Putamen (tissue), 1 donor: Measurements from ENCODE around the gene GFPT1.
"Not testable (repeated sequence)": the region's sequence is repeated elsewhere in the genome, so short reads cannot be mapped to it uniquely, and the experiment has no call there.

Source experiments
- DNase-seq: peaks from one replicate; pipeline ENCODE4 v3.0.0-alpha.2; 2016; ENCODE audit warnings: low spot score

The GFPT1 gene

DNA sequence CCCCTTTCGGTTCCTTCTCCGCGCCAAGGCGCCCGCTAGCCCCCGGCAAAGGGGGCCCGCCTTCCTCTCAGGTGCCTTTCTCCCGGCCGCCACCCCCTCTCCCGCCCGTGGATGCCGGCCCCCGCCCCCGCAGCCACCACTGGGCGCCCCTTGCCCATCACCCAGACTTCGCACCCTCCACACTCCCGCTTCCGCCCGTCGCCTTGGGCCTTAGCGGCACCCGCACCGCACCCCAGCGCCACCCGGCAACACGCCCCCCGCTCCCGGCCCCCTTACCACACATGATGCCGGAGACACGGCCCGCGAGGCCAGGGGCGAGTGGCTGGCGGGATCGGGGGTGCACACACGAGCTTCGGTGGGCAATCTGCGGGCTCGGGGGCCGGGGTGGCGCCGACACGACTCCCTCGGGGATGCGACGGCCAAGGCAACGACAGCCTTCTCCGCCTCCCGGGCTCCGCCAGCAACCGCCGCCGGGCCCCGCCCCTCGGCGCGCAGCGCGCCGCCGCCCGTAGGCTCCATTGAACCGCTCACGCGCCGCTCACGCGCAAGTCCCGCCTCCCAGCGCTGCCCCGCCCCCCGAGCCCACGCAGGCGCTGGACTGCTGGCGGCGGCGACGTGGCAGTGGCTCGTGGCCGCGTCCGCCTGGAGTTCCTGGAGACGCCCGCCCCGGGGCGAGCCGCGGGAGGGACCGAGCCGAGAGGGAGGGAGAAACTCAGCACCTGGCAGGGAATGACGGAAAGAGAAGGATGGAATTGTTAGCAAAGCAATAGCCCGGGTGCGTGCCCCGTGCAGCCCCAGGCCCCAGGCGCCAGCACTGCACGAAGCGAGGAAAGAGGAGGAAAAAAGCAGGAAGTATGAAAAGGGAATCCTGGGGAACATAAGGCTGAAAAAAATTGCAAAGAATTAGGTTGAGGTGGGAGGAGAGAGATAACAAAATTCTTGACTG, at the start of gene GFPT1:
Gene GFPT1, minus strand, starts transcription at position 439 of the 946 bp plus-strand sequence. Its CDS starts 156 bp downstream, at position 283.
- peak; percentile 90 for DNase-seq

DNA sequence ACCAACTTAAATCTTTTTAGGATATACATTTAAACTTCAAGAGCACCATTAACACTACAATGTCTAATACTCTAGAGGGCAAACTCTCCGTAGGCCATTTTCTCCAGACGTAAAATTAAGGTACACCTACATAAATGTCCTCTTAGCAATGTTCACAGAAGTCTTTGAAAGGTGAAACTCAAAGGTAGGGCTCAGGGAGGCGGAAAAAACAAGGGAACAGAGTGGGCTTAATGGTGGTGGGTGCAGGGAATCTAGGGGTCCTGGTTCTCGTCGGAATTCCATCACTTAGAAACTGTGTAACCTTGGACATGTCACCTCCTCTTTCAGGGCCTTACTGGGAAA, 49.5 kb upstream of the GFPT1 start:
- DNase-seq: peak; percentile 15

DNA sequence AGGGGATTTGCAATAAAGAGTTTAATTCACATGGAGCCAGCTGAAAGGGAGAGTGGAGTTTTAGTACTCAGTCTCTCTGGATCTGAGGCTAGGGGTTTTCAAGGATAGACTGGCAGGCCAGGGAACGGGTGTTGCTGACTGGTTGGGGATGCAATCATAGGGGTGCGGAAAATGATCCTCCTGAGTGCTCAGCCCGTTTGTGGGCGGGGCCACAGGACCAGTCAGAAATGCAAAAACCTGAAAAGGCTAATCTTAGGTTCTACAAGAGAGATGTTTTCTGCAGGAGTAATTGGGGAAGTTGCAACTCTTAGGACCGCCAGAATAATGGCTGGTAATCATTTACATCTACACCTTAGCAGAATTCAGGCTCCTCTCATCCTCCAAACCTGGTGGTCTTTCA, 47.7 kb upstream of the GFPT1 start:
- DNase-seq: no peak

DNA sequence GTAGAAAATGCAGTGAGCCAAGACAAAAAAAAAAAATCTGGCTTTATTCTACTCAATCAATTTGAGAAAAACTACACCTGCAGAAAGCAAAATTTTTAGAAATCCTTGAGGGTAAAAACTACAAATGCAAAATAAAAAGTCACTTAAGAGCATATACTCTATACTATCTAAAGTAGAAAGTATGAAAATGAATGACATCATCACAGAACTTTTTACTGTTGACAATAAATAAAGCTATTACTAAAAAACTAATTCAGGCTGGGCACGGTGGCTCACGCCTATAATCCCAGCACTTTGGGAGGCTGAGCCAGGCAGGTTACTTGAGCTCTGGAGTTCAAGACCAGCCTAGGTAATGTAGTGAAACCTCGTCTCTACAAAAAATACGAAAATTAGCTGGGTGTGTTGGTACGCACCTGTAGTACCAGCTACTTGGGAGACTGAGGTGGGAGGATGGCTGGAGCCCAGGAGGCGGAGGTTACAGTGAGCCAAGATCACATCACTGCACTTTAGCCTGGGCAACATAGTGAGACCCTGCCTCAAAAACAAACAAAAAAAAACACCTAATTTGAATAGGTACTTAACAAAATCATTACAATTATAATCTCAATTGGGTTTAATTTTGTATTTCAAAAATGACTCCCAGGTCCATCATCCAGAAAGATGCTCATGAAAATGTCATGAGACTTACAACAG, 42.6 kb upstream of the GFPT1 start:
- DNase-seq: no peak

DNA sequence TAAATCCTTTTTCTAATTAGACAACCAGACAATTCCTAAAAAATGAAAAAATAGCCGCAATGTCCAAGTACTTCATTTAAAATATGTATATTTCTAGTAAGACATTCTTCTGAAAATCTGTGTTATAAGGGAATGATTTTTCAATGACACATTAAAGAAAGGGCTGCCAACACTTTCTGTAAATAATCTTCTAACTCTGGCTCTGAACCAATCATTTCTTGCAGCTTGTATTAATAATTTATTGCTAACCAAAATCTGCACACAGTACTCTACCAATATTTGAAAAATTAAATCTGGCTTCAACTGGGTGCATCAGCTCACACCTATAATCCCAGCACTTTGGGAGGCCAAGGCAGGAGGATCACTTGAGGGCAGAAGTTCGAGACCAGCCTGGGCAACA, 42.0 kb upstream of the GFPT1 start:
- DNase-seq: no peak

DNA sequence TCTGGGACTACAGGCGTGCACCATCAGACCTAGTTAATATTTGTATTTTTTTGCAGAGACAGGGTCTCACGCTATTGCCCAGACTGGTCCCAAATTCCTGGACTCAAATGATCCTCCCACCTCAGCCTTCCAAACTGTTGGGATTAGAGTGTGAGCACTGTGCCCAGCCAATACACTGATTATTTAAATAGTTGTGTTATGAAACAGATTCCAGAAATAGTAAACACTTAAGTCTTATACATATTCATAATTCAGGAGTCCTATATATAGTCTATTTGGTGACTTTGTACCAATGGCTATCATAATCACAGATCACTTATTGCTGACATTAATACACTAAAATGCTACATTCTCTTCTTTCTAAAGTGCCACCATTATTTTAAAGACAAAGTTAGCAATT, 37.4 kb upstream of the GFPT1 start:
- DNase-seq: no peak

DNA sequence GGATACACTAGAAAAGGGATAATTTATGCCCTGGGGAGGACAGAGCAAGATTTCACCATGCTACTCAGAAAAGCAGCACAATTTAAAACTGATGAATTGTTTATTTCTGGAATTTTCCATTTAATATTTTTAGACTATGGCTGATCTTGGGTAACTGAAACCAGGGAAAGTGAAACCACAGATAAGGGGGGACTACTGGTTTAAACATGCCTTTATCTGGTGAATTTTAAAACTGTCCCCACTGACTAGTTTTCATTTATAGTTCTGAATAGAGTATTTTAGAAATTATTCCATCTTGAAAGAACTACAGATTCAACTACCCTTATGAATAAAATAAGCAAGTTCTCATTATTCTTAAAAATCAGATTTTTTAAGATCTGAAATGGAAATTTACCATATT, 35.2 kb upstream of the GFPT1 start:
- DNase-seq: no peak

DNA sequence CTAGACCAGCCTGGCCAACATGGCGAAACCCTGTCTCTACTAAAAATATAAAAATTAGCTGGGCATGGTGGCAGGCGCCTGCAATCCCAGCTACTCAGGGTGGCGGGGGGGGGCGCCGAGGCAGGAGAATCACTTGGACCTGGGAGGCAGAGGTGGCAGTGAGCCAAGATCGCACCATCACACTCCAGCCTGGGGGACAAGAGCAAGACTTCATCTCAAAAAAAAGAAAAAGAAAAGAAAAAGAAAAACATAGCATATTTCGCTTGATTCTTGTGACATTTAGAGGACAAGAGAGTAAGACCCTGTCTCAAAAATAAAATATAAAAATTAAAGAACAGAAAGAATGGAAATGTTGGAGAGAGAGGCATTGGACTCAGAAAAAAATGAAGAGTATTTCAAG, 32.1 kb upstream of the GFPT1 start:
- not testable (repeated sequence) for DNase-seq

DNA sequence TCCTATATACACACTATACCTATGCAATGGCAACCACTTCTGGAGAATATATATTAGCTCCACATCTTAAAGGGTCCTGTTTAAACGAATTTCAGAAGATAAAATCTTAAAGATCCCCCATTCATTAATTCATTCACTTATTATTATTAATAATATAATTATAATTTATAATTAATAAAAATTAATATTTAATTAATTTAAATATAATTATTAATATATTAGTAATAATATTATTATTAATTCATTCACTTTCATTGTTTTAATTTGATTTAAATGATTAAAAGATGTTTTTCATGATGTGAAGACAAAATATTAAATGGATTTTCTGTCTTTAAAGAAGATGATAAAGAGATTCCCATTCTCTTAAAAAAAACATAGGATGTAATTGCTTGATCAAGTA, 29.1 kb upstream of the GFPT1 start:
- DNase-seq: no peak

DNA sequence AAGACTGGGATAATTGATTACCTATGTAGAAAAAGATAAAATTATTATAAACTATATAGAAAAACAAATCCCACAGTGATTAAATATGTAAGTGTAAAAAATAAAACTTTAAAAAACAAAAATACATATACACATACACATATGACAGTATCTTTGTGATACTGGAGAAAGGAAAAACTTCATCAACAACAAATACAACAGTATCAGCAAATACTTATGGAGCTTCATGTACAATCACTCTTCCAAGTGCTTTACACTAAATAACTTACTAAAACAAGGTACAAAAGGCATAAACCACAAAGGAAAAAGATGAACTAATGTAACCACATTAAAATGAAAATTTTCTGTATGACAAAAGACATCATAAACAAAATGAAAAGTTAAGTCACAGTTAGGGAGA, 24.1 kb upstream of the GFPT1 start:
- no peak for DNase-seq

DNA sequence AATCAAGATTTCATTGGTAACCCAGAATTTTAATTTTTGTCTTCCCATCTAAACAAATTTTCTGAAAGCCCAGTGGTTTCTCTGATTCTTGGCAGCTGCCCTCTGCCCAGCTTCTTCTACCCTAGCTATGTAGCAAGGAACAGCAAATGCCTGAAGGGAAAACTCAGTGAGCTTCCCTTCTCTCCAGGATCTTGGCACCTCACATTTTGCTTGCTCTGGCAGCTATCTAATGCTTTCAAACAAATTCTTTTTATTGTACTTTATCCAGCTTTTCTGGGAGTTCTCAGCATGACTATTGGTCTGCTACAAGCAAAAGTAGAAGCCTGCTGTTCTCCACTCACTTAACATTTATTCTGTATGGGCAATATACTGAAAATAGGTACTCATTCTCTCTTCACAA, 18.3 kb upstream of the GFPT1 start:
- DNase-seq: no peak

DNA sequence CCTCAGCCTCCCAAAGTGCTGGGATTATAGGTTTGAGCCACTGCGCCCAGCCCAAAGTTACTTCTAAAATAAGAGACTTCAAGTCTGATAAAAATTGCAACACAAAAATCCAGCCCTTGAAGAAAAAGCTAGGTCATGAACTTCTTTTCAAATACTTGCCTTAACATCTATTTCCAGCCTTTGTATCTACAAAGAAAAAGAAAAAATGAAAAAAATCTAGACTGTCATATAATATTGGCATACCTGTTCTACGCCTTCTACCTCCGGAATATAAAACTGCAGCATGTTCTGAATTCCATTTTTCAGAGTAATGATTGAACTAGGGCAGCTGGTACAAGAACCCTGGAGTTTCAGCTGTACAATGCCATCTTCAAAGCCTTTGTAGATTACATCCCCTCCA, 13.1 kb upstream of the GFPT1 start:
- no peak for DNase-seq

DNA sequence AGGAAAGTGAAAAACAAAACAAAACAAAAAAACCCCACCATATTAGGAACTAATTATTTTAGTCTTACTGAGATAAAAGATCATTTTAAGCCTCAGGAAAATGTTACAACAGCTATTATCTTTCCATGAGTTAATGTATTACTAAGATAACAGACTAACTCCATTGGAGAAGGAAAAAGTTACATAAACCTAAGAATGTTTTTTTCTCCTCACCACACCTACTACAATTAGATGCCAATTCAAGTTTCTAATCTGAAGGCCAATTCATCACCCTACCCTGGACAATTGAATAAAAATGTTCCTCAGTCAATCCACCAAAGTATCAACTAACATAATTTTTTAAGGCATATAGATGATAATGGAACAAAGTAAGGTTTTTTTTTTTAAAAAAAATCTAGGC, 10.2 kb upstream of the GFPT1 start:
- no peak for DNase-seq

DNA sequence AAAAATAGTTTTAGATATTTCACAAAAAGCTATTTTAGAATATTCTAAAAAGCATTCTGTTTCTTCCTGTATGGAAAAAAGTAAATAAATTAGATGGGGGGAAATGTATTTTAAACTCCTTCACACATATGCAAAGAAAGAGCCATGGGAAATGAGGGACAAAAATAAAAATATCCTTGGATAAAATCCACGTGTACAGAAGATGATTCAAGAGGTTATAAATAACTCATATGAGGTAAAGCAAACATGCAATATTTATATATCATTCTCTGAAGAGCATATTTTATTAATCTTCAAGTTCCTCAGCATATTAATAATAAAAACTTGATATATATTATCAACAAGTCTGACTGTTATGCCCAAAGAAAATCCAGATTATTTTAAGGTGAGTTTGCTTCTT, 8.8 kb upstream of the GFPT1 start:
- DNase-seq: no peak

DNA sequence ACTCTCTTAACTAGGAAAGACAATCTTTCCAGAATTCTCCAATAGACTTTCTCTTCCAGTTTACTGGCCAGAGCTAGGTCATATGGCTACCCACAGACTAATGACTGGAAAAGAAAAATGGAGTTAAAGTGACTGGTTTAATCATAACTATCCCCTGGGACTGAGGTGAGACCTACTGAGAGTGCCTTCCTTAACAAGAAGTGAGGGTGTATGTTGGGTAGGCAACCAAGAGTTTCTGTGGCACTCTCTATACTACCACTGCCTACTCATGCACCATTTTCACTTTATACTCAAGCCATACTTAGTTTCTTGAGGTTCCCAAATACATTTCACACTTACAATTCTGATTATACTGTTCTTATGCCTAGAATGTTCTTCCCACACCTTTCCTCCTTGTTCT, 6.9 kb upstream of the GFPT1 start:
- DNase-seq: no peak

DNA sequence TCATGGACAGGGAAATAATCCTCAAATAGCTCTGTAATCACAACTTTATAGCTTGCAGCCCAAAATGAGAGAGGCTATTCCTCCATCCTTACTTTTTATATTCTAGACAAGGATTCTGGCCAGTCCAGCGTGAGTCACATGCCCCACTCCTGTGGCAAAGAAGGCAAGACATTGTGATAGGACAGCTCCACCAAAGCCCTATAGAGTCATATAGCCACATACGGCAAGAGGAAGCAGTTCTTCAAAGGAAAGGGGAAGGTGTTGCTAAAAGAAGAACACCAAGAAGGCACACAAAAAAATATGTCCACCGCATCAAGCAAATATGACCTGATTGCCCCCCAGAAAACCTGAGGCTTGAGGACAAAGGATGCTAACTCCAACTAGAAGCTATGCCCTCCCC, 3.4 kb upstream of the GFPT1 start:
- no peak for DNase-seq

DNA sequence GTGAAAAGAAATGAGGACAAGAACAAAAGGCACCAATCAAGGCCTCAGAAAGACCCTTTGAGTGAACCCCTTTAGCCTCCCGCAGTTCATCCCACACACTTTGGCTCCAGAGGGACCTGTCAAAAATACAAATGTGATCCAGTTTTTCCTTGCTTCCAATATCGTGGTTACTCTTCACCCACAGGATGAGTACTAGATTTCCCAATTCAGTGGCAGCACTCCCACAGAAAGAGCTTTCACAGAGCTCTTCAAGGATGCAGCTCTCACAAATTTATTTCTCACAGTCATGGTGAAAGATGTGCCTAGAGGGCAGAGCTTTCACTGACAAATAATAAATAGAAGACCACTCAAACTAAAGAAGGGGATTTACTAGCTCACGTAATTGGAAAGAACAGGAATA, 3.0 kb upstream of the GFPT1 start:
- no peak for DNase-seq

DNA sequence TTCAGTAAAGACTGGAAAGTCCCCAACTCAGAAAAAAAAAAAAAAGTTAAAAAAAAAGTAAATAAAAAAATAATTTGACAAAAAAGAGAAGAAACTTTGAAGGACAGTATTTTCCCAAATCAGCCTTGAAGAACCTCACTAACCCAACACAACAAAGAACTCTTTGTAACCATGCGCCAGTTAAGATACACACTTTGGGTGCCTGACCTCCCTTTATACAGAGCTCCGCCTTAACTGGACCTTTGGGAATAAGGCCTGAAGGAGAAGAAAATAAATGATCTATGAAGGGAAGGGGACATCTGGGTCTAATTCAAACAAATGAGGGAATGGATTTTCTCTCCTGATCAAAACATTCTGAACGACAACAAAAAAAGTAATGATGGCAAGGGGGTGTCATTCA, 2.2 kb upstream of the GFPT1 start:
- no peak for DNase-seq

DNA sequence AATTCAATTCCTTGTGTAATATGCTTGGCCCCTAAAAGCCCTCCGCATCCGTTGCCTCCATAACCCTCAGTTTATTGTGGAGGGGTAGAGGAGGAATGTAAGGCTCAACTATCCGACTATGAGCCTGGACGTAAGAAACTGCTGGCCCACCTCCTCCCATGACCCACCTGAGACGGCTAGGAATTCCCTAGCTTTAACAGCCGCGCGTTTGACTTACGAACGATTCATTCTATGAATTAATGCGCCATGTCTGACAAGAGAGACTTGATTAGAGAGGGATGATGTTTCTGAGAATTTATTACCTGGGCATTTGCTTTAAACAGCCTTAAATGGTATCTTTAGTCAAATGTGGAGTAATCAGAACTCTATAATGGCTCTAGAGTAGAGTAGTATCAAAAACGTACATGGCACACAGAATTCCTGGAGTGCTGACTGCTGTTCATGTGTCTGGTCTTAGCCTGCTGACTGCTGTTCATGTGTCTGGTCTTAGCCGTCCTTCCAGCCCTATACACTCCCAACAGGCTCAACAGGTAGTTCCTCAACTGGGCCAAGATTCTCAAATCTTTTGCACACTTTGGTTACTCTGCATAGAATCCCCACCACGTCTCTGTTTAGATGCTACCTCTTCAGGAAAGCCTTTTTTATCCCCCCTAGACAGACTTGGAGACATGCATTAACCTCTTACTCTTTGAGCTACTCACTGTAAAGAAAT, 899 bp upstream of the GFPT1 start:
- no peak for DNase-seq

DNA sequence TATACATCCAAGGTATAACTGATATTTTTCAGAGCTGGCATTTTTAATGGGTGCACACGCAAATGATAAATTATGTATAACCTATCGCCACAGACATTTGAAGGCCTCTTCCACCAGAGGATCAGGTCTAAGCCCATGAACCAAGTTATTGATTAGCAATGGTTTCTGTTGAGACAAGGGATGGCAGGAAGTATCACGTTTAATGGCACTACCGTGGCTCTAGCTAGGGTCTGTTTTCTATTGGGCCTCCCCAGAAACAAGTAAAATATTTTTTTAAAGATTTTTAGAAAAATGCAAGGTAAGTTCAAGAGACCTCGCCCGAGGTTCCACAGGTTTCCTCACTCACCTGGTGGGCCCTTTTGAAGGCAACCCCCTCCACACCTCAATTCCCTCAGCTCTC, 667 bp downstream of the GFPT1 start:
- DNase-seq: no peak

DNA sequence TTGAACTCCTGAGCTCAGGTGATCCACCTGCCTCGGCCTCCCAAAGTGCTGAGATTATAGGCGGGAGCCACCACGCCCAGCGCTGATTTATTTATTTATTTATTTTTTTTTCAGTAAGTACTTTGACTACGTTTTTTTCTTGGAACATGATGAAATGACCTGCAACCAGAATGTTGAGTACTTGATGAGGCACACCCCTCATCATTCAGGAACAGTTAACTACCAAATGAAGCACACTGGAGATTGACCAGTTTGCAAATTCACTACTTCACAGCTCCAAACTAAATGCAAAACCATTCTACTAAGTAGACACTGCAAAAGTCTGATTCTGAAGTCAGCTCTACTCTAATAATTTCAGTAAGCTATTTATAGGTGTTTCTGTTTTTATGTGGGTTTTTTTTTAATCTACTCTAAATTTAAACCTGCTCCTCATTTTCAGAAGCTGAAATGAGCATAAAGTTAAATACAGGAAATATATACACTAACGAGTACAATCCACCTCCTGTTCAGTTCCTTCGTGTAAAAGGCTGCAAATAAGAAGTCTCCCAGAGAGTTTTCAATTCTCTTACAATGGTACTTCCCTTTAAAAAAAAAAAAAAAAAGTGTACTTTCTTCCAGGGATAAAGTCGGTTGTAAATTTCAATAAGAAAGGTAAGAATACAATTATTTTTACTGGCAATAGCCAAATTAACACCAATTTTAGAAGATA, 1.4 kb downstream of the GFPT1 start:
- DNase-seq: no peak

DNA sequence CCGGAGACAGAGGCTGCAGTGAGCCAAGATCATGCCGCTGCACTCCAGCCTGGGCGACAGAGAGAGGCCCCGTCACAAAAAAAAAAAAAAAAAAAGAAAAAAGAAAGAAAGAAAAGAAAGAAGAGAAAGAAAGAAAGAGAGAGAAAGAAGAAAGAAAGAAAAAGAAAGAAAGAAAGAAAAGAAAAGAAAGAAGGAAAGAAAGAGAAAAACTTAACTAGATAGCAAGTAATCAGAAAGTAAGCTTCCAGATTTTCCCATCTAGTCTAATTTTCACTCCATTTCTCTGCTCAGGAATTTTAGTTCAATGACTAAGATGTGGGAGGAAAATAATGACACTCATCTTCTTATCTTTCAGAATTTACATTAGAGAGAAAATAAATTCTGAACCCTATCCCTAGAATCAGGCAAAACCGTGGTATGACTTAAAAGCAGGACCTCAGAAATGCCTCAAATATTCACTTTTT, 2.4 kb downstream of the GFPT1 start:
- DNase-seq: no peak
